Measurements from ENCODE around the gene LEMD2. TPM values are rescaled to one million over a fixed set of nuclear protein-coding genes. Genes with fewer than 3 reads are reported as not detected.

Gene LEMD2
- total RNA-seq, 2 donors from 2014 or later, result 62.0 to 75.8 TPM

- Mint-ChIP-seq H3K4me3 (no peak overlapping the region), H3K4me1 (peaks cover 18% of the 10 kb centered on the region), H3K36me3 (ENCODE audit: low read depth) (no peaks in the 10 kb centered on the region), H3K27me3 (ENCODE audit: insufficient read depth) (peaks cover 1% of the 10 kb centered on the region), H3K9me3 (no peaks in the 10 kb centered on the region), H3K27ac (peak overlapping the region; percentile 12)
- no peaks in the 10 kb centered on the region for H3K4me1 ChIP-seq (ENCODE audit: control insufficient read depth, insufficient read depth, low read length)
- DNase-seq, result no peak
- WGBS, 2 experiments (ENCODE audit: insufficient coverage in 1 of 2, insufficient read length in 1 of 2), result 83 to 91% methylated on average over 5 to 7 of the region's 7 CpGs
- no peak overlapping the region for H3K4me3 ChIP-seq (ENCODE audit: low read length)
- H3K27ac ChIP-seq (ENCODE audit: low read depth, low read length), result no peak overlapping the region
- TF ChIP-seq, protein P1, sequence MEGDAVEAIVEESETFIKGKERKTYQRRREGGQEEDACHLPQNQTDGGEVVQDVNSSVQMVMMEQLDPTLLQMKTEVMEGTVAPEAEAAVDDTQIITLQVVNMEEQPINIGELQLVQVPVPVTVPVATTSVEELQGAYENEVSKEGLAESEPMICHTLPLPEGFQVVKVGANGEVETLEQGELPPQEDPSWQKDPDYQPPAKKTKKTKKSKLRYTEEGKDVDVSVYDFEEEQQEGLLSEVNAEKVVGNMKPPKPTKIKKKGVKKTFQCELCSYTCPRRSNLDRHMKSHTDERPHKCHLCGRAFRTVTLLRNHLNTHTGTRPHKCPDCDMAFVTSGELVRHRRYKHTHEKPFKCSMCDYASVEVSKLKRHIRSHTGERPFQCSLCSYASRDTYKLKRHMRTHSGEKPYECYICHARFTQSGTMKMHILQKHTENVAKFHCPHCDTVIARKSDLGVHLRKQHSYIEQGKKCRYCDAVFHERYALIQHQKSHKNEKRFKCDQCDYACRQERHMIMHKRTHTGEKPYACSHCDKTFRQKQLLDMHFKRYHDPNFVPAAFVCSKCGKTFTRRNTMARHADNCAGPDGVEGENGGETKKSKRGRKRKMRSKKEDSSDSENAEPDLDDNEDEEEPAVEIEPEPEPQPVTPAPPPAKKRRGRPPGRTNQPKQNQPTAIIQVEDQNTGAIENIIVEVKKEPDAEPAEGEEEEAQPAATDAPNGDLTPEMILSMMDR (conservative IDR thresholded peaks at IDR 0.05), result no peak
- H3K27me3 ChIP-seq (ENCODE audit: control insufficient read depth, insufficient read depth, low read length, poor library complexity, severe bottlenecking), result no peaks in the 10 kb centered on the region
- H3K9me3 ChIP-seq (ENCODE audit: control insufficient read depth, low read length), result no peaks in the 10 kb centered on the region
- no peak overlapping the region for H3K9ac ChIP-seq (ENCODE audit: extremely low read depth, low read length, poor library complexity, severe bottlenecking)
- no peaks in the 10 kb centered on the region for H3K36me3 ChIP-seq (ENCODE audit: control insufficient read depth, insufficient read depth, low read length)
These were observed 57.9 kb downstream of the LEMD2 start for GRCh38 chr6:33731035-33731434.

DNA sequence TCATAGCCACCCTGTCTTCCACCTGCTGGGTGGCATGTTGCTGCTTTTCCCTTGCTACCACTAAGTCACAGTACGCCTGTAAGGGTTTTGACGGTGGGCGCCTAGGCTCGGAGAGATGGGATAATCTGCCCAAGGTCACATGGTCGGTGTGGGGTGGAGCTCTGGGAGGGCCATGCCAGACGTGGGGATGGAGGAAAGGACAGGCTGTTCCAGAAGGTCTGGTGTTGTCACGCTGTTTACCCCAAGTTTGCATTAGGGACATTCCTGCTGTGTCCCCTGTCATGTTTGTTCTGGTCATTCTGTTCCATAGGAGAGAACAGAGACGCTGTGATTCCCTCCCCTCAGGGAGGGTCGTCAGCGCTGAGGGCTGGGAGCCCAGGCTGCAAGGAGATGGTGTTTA, 58.3 kb downstream of the LEMD2 start:
- peaks cover 1% of the 10 kb centered on the region for H3K27me3 Mint-ChIP-seq (ENCODE audit: insufficient read depth)
- Histone ChIP-seq H3K9ac (ENCODE audit: extremely low read depth, low read length, poor library complexity, severe bottlenecking) (no peak overlapping the region), H3K4me3 (ENCODE audit: low read length) (no peak overlapping the region), H3K27me3 (ENCODE audit: control insufficient read depth, insufficient read depth, low read length, poor library complexity, severe bottlenecking) (no peaks in the 10 kb centered on the region), H3K36me3 (ENCODE audit: control insufficient read depth, insufficient read depth, low read length) (no peaks in the 10 kb centered on the region), H3K4me1 (ENCODE audit: control insufficient read depth, insufficient read depth, low read length) (no peaks in the 10 kb centered on the region), H3K9me3 (ENCODE audit: control insufficient read depth, low read length) (no peaks in the 10 kb centered on the region), H3K27ac (ENCODE audit: low read depth, low read length) (no peak overlapping the region)
- no peaks in the 10 kb centered on the region for H3K36me3 Mint-ChIP-seq (ENCODE audit: low read depth)
- no peaks in the 10 kb centered on the region for H3K9me3 Mint-ChIP-seq
- no peak for DNase-seq
- no peak overlapping the region for H3K4me3 Mint-ChIP-seq
- H3K27ac Mint-ChIP-seq, result peak overlapping the region; percentile 12
- TF ChIP-seq, protein P1 (conservative IDR thresholded peaks at IDR 0.05), result no peak
- peaks cover 18% of the 10 kb centered on the region for H3K4me1 Mint-ChIP-seq
- WGBS, 2 experiments (ENCODE audit: insufficient coverage in 1 of 2, insufficient read length in 1 of 2), result 78 to 83% methylated on average over 8 to 10 of the region's 10 CpGs

DNA sequence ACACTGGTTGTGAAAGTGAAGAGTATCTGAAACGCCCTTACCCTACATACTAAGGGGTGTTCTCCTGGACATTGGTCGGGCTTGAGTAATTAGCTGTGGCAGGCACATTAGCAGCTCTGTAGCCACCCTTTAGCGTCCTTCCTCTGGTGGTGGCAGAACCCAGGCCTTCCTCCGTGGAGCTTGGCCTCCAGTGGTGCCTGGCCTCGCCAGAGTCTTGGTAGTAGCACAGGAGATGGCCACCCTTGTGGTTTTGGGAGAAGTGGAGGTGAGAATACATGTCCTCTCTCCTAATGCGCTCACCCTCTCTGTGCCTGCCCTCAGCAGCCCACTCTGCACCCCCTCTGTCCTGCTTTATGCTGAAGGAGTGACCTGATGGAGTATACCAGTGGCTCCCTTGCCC, 59.9 kb downstream of the LEMD2 start:
- no peak overlapping the region for H3K27ac Mint-ChIP-seq
- 95 to 100% methylated on average over 4 to 6 of the region's 6 CpGs for WGBS, 2 experiments (ENCODE audit: insufficient coverage in 1 of 2, insufficient read length in 1 of 2)
- H3K27me3 ChIP-seq (ENCODE audit: control insufficient read depth, insufficient read depth, low read length, poor library complexity, severe bottlenecking), result no peaks in the 10 kb centered on the region
- H3K9me3 Mint-ChIP-seq, result no peaks in the 10 kb centered on the region
- no peak overlapping the region for H3K27ac ChIP-seq (ENCODE audit: low read depth, low read length)
- no peaks in the 10 kb centered on the region for H3K9me3 ChIP-seq (ENCODE audit: control insufficient read depth, low read length)
- no peak overlapping the region for H3K4me3 ChIP-seq (ENCODE audit: low read length)
- H3K4me1 ChIP-seq (ENCODE audit: control insufficient read depth, insufficient read depth, low read length), result no peaks in the 10 kb centered on the region
- TF ChIP-seq, protein P1 (conservative IDR thresholded peaks at IDR 0.05), result no peak
- H3K9ac ChIP-seq (ENCODE audit: extremely low read depth, low read length, poor library complexity, severe bottlenecking), result no peak overlapping the region
- H3K4me1 Mint-ChIP-seq, result peaks cover 18% of the 10 kb centered on the region
- H3K27me3 Mint-ChIP-seq (ENCODE audit: insufficient read depth), result peaks cover 1% of the 10 kb centered on the region
- no peaks in the 10 kb centered on the region for H3K36me3 Mint-ChIP-seq (ENCODE audit: low read depth)
- H3K36me3 ChIP-seq (ENCODE audit: control insufficient read depth, insufficient read depth, low read length), result no peaks in the 10 kb centered on the region
- no peak overlapping the region for H3K4me3 Mint-ChIP-seq
- no peak for DNase-seq
